Breast epithelium (tissue), 4 donors: ENCODE measurements around the gene PTPN14. TPM values are rescaled to one million over a fixed set of nuclear protein-coding genes. Genes with fewer than 3 reads are reported as not detected.

Source experiments
- DNase-seq, 2 donors: peaks; one replicate each; pipeline ENCODE4 v3.0.0-alpha.2; 2019; ENCODE audit warnings: low spot score in 2 of 2
- H3K27ac ChIP-seq, 2 donors: fragments of 200-600 bp; sonication (generic) in 1 of 2; one replicate each; pipeline ENCODE4 v1.5.1; 2016 to 2019; ENCODE audit warnings: mild to moderate bottlenecking in 1 of 2
- H3K27me3 ChIP-seq, 2 donors: fragments of 200-600 bp; sonication (generic) in 1 of 2; one replicate each; pipeline versions ENCODE4 v1.5.1 to v1.6.0; 2017 to 2019; ENCODE audit warnings: control low read depth in 1 of 2, mild to moderate bottlenecking in 1 of 2
- H3K36me3 ChIP-seq: fragments of 200-600 bp; one replicate; pipeline ENCODE4 v1.5.1; 2019
- H3K4me1 ChIP-seq, 2 donors: fragments of 200-600 bp; sonication (generic); one replicate each; pipeline ENCODE4 v1.5.1; 2016 to 2019; ENCODE audit warnings: control low read depth in 1 of 2
- H3K4me3 ChIP-seq, 3 donors: fragments of 200-600 bp; sonication (generic); 1 replicate in 2 of 3; 2 replicates in 1 of 3; pipeline ENCODE4 v1.5.1; 2016 to 2019; ENCODE audit warnings: mild to moderate bottlenecking in 3 of 3, moderate library complexity in 2 of 3
- H3K9me3 ChIP-seq, 2 donors: fragments of 200-600 bp; sonication (generic) in 1 of 2; one replicate each; pipeline ENCODE4 v1.5.1; 2016 to 2019; ENCODE audit warnings: control low read depth in 1 of 2
- POLR2A ChIP-seq: fragments of 450-650 bp; IDR thresholded peaks from one replicate; pipeline ENCODE4 v1.6.1; 2016; ENCODE audit warnings: antibody characterized with exemption, mild to moderate bottlenecking, moderate library complexity
- POLR2AphosphoS5 ChIP-seq, 3 donors: sonication (generic); formaldehyde crosslinking; IDR thresholded peaks; one replicate each; pipeline ENCODE4 v1.6.1; 2017; ENCODE audit warnings: antibody characterized with exemption in 3 of 3
- intact Hi-C: fragments of 100-400 bp; cut with DNase I; formaldehyde crosslinking; loops from one replicate; pipeline ENCODE4 v1.15.1; 2023; ENCODE audit warnings: low total_unique reads
- total RNA-seq, 3 donors: library from RNA; depleted of rRNA; stranded (reverse); fragments of >200 nt; gene quantifications; one replicate each; pipeline ENCODE4 v1.1.0, GENCODE V29; 2016
- TF ChIP-seq, protein P1 (sequence below), 3 donors: fragments of 450-650 bp; IDR thresholded peaks; one replicate each; pipeline ENCODE4 v1.5.1; 2016 to 2017; ENCODE audit warnings: antibody characterized with exemption in 3 of 3, mild to moderate bottlenecking in 3 of 3, moderate library complexity in 3 of 3

PTPN14 gene
- total RNA-seq, 3 donors from 2014 or later, result 30.4 to 57.4 (median 49.5) TPM

DNA sequence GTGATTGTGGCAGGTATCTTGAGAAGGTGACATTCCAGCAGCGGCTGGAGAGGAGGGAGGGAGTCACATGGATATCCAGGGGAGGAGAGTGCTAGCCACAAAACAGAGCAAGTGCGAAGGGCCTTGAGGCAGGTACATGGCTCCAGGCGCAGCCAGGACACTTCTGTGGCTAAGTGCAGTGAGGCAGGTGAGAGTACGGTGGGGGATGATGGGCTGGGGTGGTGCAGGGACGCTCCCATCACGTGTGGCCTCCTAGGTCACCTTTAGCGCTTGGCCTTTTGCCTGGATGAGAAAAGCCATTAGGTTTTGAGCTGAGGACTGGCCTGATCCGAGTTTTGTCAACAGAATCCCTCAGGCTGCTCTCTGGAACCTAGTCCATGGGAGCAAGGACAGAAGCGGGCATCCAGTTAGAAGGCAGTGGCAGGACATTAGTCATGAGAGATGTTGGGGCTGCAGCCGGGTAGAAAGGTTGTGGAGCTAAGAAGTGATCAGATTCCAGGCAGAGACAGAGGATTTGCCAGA is 238.8 kb downstream of the PTPN14 start:
- no peak overlapping the region for H3K4me3 ChIP-seq
- H3K36me3 ChIP-seq, result no peaks in the 10 kb centered on the region
- H3K4me1 ChIP-seq, result no peaks in the 10 kb centered on the region
- no peak for TF ChIP-seq POLR2A
- TF ChIP-seq POLR2AphosphoS5 (IDR thresholded peaks at IDR 0.05), result no peak
- TF ChIP-seq, protein P1, sequence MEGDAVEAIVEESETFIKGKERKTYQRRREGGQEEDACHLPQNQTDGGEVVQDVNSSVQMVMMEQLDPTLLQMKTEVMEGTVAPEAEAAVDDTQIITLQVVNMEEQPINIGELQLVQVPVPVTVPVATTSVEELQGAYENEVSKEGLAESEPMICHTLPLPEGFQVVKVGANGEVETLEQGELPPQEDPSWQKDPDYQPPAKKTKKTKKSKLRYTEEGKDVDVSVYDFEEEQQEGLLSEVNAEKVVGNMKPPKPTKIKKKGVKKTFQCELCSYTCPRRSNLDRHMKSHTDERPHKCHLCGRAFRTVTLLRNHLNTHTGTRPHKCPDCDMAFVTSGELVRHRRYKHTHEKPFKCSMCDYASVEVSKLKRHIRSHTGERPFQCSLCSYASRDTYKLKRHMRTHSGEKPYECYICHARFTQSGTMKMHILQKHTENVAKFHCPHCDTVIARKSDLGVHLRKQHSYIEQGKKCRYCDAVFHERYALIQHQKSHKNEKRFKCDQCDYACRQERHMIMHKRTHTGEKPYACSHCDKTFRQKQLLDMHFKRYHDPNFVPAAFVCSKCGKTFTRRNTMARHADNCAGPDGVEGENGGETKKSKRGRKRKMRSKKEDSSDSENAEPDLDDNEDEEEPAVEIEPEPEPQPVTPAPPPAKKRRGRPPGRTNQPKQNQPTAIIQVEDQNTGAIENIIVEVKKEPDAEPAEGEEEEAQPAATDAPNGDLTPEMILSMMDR (IDR thresholded peaks at IDR 0.05), result no peak
- intact Hi-C loops, result no loop called here
- H3K9me3 ChIP-seq, result no peaks in the 10 kb centered on the region
- no peaks in the 10 kb centered on the region for H3K27me3 ChIP-seq
- no peak for DNase-seq
- no peak overlapping the region for H3K27ac ChIP-seq

DNA sequence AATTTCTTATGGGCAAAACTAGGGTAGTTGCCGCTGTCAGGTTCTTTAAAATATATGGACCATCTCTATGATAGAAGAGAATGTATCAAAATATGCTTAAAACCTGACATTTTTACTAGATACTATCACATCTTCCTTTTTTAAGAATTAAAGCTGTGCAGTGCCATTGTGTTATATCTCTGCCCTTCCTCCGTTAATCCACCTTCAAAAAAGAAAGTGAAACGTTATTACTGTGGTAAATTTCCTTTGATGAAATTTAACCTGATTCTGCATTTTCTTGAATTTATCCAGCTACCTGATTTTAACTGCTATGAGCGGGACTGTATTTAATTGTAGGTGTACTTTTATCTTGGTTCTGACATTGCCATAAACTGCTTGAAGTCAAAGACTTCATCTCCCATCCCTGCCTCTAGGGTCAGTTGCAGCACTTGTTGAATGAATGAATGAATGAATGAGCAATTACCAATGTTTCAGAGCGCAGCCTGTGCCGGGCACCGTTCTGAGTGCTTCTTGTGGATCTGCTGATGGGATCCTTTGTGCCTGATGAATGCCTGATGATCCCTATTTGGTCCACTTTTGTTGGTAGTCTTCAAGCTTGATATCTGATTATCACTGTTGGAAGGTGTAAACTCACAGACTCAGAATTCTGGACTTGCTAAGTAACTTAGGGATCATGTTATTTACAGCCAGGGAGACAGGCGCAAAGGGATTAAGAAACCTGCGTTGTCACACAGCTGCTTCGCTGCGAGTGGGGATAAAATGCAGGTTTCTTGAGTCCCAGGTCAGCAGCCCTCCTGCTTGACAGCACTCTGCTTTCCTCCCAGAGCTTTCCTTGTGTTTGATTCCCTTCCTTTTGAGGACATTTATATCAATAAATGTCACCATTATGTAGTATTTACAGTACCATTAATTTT is 240.4 kb downstream of the PTPN14 start:
- DNase-seq, result no peak
- no peaks in the 10 kb centered on the region for H3K36me3 ChIP-seq
- H3K9me3 ChIP-seq, result no peaks in the 10 kb centered on the region
- TF ChIP-seq, protein P1 (IDR thresholded peaks at IDR 0.05), result no peak
- TF ChIP-seq POLR2A (no peak), POLR2AphosphoS5 (IDR thresholded peaks at IDR 0.05) (no peak)
- H3K27ac ChIP-seq, result no peak overlapping the region
- H3K4me1 ChIP-seq, result no peaks in the 10 kb centered on the region
- H3K4me3 ChIP-seq, result no peak overlapping the region
- no peaks in the 10 kb centered on the region for H3K27me3 ChIP-seq
- intact Hi-C loops, result no loop called here

DNA sequence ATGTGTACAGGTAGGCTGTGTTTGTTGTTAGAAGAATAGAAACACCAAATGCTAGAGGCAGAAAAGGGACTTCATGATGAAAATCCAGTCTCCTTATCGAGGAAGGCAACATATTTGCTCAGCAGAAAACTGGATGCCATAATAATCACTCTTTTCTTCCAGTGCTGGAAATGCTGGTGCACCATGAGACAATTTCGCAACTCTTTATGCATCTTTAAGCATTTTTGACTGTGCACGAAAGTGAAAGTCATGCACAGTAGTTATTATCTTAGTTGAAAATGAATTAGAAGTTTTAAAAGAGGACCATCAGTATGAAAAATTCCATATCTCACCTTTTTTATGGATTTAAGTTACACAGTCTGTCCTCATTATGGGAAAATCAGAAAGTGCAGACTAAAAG is 241.4 kb downstream of the PTPN14 start:
- Histone ChIP-seq H3K4me3 (no peak overlapping the region), H3K27ac (no peak overlapping the region), H3K4me1 (no peaks in the 10 kb centered on the region), H3K27me3 (no peaks in the 10 kb centered on the region), H3K9me3 (no peaks in the 10 kb centered on the region), H3K36me3 (no peaks in the 10 kb centered on the region)
- DNase-seq, result no peak
- TF ChIP-seq, protein P1 (IDR thresholded peaks at IDR 0.05), result no peak
- TF ChIP-seq POLR2AphosphoS5 (IDR thresholded peaks at IDR 0.05) (no peak), POLR2A (no peak)
- intact Hi-C loops, result no loop called here

DNA sequence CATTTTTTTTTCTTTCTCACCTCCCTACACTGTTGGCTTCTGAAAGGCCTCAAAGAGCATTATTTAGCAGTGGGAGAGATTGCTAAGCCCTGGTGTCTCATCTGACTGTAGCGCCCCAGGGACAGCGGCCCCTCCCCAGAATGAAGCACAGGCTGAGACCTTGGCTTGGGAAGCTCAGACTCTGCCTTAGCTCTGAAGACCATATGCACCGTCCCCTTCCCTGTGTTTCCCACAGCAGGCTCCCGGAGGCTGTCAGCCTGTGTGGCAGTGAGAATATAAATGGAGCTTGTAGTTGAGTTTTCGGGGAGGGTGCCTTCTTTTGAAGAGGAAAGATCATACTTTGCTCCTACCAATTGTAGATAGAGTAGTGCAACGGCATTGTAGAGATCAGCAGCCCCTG is 245.1 kb downstream of the PTPN14 start:
- no peak overlapping the region for H3K27ac ChIP-seq
- no peaks in the 10 kb centered on the region for H3K9me3 ChIP-seq
- H3K27me3 ChIP-seq, result no peaks in the 10 kb centered on the region
- no peak overlapping the region for H3K4me3 ChIP-seq
- DNase-seq, result no peak
- TF ChIP-seq, protein P1 (IDR thresholded peaks at IDR 0.05), result no peak
- TF ChIP-seq POLR2AphosphoS5 (IDR thresholded peaks at IDR 0.05), result no peak
- TF ChIP-seq POLR2A, result no peak
- H3K36me3 ChIP-seq, result no peaks in the 10 kb centered on the region
- H3K4me1 ChIP-seq, result no peaks in the 10 kb centered on the region
- intact Hi-C loops, result no loop called here

DNA sequence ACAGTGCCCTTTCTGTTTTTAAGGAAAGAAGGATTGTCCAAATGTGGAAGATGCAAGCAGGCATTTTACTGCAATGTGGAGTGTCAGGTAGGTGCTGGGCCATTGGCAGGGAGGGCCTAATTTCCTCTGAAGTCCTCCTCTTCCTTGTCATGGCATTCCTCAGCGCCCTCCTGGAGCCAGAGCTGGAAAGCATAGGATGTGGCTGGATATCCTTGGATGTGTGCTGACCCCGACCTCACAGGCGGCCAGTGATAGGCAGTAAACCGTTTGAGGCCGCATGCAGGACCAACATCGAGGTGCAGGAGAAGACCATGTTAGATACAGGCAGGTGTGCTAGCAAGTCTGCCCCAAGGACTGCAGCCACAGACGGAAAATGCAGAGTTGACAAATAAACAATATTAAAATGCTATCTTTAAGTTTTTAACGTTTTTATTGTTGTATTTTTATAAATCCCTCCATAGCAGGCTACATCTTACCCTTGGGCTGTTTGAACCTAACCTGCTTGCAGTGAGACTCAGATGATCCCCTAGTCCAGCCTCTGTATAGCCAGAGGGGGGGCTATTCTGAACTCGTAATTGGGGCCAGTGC is 246.1 kb downstream of the PTPN14 start:
- Histone ChIP-seq H3K36me3 (no peaks in the 10 kb centered on the region), H3K4me3 (no peak overlapping the region), H3K4me1 (no peaks in the 10 kb centered on the region), H3K9me3 (no peaks in the 10 kb centered on the region), H3K27me3 (no peaks in the 10 kb centered on the region), H3K27ac (no peak overlapping the region)
- TF ChIP-seq POLR2A, result no peak
- TF ChIP-seq, protein P1 (IDR thresholded peaks at IDR 0.05), result no peak
- TF ChIP-seq POLR2AphosphoS5 (IDR thresholded peaks at IDR 0.05), result no peak
- DNase-seq, result no peak
- intact Hi-C loops, result no loop called here
